ENCODE measurements around the gene C11orf98. TPM values are rescaled to one million over a fixed set of nuclear protein-coding genes. Genes with fewer than 3 reads are reported as not detected.

C11orf98 gene
- polyA plus RNA-seq (2012; ENCODE audit: insufficient read depth, insufficient read length, low read depth): 69.4 TPM

GRCh38 chr11:62665075-62665598 lies at the start of gene C11orf98, which contains the start of gene CSKMT:
Gene C11orf98, minus strand, starts transcription at chr11:62665210. Its CDS starts 41 bp downstream, at chr11:62665169.
Gene CSKMT, plus strand, starts transcription at chr11:62665312. Its CDS starts 568 bp downstream, at chr11:62665880.
- Histone ChIP-seq H3K36me3 (peaks cover 27% of the 10 kb centered on the region), H3K4me3 (ENCODE audit: low read depth, low read length) (peak within 1 kb of the TSS; percentile 93), H3K27me3 (no peaks in the 10 kb centered on the region), H3K9me3 (no peaks in the 10 kb centered on the region), H3K4me1 (no peaks in the 10 kb centered on the region)
- no peak for TF ChIP-seq CTCF (IDR thresholded peaks at IDR 0.05; ENCODE audit: low read depth, low read length)
- DNase-seq: peak; percentile 89

- DNase-seq: no peak
- no peak for TF ChIP-seq CTCF (IDR thresholded peaks at IDR 0.05; ENCODE audit: low read depth, low read length)
- H3K36me3 ChIP-seq: peaks cover 47% of the 10 kb centered on the region
- H3K9me3 ChIP-seq: no peaks in the 10 kb centered on the region
- H3K4me3 ChIP-seq (ENCODE audit: low read depth, low read length): no peak overlapping the region
- peaks cover 5% of the 10 kb centered on the region; the same call in 1 of the 2 replicates for H3K4me1 ChIP-seq
- no peaks in the 10 kb centered on the region for H3K27me3 ChIP-seq
These were observed 48.3 kb upstream of the C11orf98 start for GRCh38 chr11:62713343-62713742.

GRCh38 chr11:62712861-62713260 lies 47.9 kb upstream of the C11orf98 start:
- peaks cover 42% of the 10 kb centered on the region for H3K36me3 ChIP-seq
- no peak overlapping the region for H3K4me3 ChIP-seq (ENCODE audit: low read depth, low read length)
- no peaks in the 10 kb centered on the region for H3K9me3 ChIP-seq
- no peaks in the 10 kb centered on the region for H3K27me3 ChIP-seq
- DNase-seq: no peak
- peaks cover 5% of the 10 kb centered on the region; the same call in 1 of the 2 replicates for H3K4me1 ChIP-seq
- no peak for TF ChIP-seq CTCF (IDR thresholded peaks at IDR 0.05; ENCODE audit: low read depth, low read length)

GRCh38 chr11:62712276-62712812 lies 47.3 kb upstream of the C11orf98 start:
- Histone ChIP-seq H3K4me3 (ENCODE audit: low read depth, low read length) (no peak overlapping the region), H3K36me3 (peaks cover 37% of the 10 kb centered on the region), H3K4me1 (peaks cover 8% of the 10 kb centered on the region; the same call in 1 of the 2 replicates), H3K27me3 (no peaks in the 10 kb centered on the region), H3K9me3 (no peaks in the 10 kb centered on the region)
- TF ChIP-seq CTCF (IDR thresholded peaks at IDR 0.05; ENCODE audit: low read depth, low read length): no peak
- DNase-seq: no peak

GRCh38 chr11:62710001-62710345 lies 45.0 kb upstream of the C11orf98 start:
- H3K27me3 ChIP-seq: no peaks in the 10 kb centered on the region
- TF ChIP-seq CTCF (IDR thresholded peaks at IDR 0.05; ENCODE audit: low read depth, low read length): no peak
- H3K9me3 ChIP-seq: no peaks in the 10 kb centered on the region
- DNase-seq: no peak
- H3K4me3 ChIP-seq (ENCODE audit: low read depth, low read length): peak overlapping the region; percentile 66
- H3K4me1 ChIP-seq: peaks cover 8% of the 10 kb centered on the region
- H3K36me3 ChIP-seq: peaks cover 18% of the 10 kb centered on the region

- no peaks in the 10 kb centered on the region for H3K9me3 ChIP-seq
- H3K27me3 ChIP-seq: no peaks in the 10 kb centered on the region
- no peak for TF ChIP-seq CTCF (IDR thresholded peaks at IDR 0.05; ENCODE audit: low read depth, low read length)
- H3K4me1 ChIP-seq: peaks cover 8% of the 10 kb centered on the region
- H3K4me3 ChIP-seq (ENCODE audit: low read depth, low read length): peak overlapping the region; percentile 66
- peak; percentile 91 for DNase-seq
- H3K36me3 ChIP-seq: peaks cover 21% of the 10 kb centered on the region
These were observed 44.4 kb upstream of the C11orf98 start for GRCh38 chr11:62709247-62710000.

All from BE2C (cell line).